ENCODE data around the gene ACTN4. TPM values are rescaled to one million over a fixed set of nuclear protein-coding genes. Genes with fewer than 3 reads are reported as not detected.
"Not testable (repeated sequence)": the region's sequence is repeated elsewhere in the genome, so short reads cannot be mapped to it uniquely, and the experiment has no call there.

ACTN4 gene
- total RNA-seq = 641 to 921 TPM (median 917 TPM) in 3 replicates
- long read RNA-seq, full-length matches to known transcripts = 7 of 67 reads
- long read RNA-seq, partial matches to known transcripts = 38 of 67 reads
- long read RNA-seq, other reads (novel, unspliced or antisense) = 22 of 67 reads

GRCh38 chr19:38647368-38647965, at the start of gene ACTN4:
Gene ACTN4 (plus strand): TSS chr19:38647649. CDS start chr19:38647746, 97 bp downstream.
- Mint-ChIP-seq H3K36me3 (ENCODE audit: low read depth) (peaks cover 14% of the 10 kb centered on the region), H3K27me3 (ENCODE audit: low read depth) (no peaks in the 10 kb centered on the region), H3K4me3 (ENCODE audit: unreplicated experiment) (peak within 1 kb of the TSS; percentile 100), H3K27ac (ENCODE audit: unreplicated experiment) (peak within 1 kb of the TSS; percentile 99), H3K4me1 (ENCODE audit: low read depth) (peaks cover 36% of the 10 kb centered on the region), H3K9me3 (ENCODE audit: low read depth) (no peaks in the 10 kb centered on the region)
- peak; percentile 98 for DNase-seq (ENCODE audit: low spot score)
- TF ChIP-seq CTCF (IDR thresholded peaks at IDR 0.05) = no peak

DNA sequence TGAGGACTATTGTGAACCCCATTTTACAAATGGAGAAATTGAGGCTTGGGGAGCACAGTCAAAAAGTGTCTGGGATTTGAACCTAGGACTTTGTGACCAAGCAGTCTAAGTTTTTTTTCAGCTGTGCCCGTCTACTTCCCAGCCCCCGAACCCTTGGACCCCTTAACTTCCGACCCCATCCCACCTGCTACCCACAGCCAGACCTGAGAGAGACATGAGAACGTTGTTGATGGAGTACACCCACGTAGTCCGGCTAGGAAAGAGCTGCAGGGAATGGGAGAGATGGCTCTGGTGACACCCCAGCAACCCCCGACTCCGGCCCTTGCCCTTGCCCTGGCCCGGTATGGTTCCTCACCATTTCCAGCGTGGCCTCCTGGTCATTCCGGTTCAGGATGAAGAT, 47.7 kb upstream of the ACTN4 start:
- peaks cover 4% of the 10 kb centered on the region for H3K4me1 Mint-ChIP-seq (ENCODE audit: low read depth)
- no peak for TF ChIP-seq CTCF (IDR thresholded peaks at IDR 0.05)
- H3K9me3 Mint-ChIP-seq (ENCODE audit: low read depth) = no peaks in the 10 kb centered on the region
- H3K27me3 Mint-ChIP-seq (ENCODE audit: low read depth) = peaks cover 9% of the 10 kb centered on the region
- H3K4me3 Mint-ChIP-seq (ENCODE audit: unreplicated experiment) = no peak overlapping the region
- H3K27ac Mint-ChIP-seq (ENCODE audit: unreplicated experiment) = no peak overlapping the region
- H3K36me3 Mint-ChIP-seq (ENCODE audit: low read depth) = no peaks in the 10 kb centered on the region
- DNase-seq (ENCODE audit: low spot score) = no peak

- not testable (repeated sequence) for H3K9me3 Mint-ChIP-seq (ENCODE audit: low read depth); H3K4me1 Mint-ChIP-seq (ENCODE audit: low read depth); DNase-seq (ENCODE audit: low spot score); H3K4me3 Mint-ChIP-seq (ENCODE audit: unreplicated experiment); H3K36me3 Mint-ChIP-seq (ENCODE audit: low read depth); H3K27me3 Mint-ChIP-seq (ENCODE audit: low read depth); H3K27ac Mint-ChIP-seq (ENCODE audit: unreplicated experiment)
These were observed 44.6 kb upstream of the ACTN4 start for GRCh38 chr19:38602856-38603255.

DNA sequence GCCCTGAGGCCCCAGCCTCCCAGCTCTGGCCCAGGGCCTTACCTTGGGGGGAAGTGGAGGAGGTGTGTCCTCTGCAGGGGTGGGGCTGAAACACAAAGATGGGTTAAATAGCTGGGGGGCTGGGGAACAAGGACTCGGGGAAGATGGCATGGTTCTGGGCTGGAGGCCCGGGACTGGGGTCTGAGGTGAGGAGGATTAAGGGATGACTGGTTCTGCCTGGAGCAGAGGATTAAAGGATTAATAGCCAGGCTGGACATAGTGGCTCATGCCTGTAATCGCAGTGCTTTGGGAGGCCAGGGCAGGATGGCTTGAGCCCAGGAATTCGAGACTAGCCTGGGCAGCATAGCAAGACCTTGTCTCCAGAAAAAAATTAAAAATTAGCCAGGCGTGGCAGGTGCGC, 41.3 kb upstream of the ACTN4 start:
- H3K9me3 Mint-ChIP-seq (ENCODE audit: low read depth) = no peaks in the 10 kb centered on the region
- H3K27me3 Mint-ChIP-seq (ENCODE audit: low read depth) = no peaks in the 10 kb centered on the region
- no peak for TF ChIP-seq CTCF (IDR thresholded peaks at IDR 0.05)
- no peak overlapping the region for H3K27ac Mint-ChIP-seq (ENCODE audit: unreplicated experiment)
- no peaks in the 10 kb centered on the region for H3K4me1 Mint-ChIP-seq (ENCODE audit: low read depth)
- no peak for DNase-seq (ENCODE audit: low spot score)
- no peak overlapping the region for H3K4me3 Mint-ChIP-seq (ENCODE audit: unreplicated experiment)
- no peaks in the 10 kb centered on the region for H3K36me3 Mint-ChIP-seq (ENCODE audit: low read depth)

GRCh38 chr19:38614289-38614688, 33.2 kb upstream of the ACTN4 start:
- H3K27ac Mint-ChIP-seq (ENCODE audit: unreplicated experiment) = no peak overlapping the region
- no peak for DNase-seq (ENCODE audit: low spot score)
- H3K27me3 Mint-ChIP-seq (ENCODE audit: low read depth) = no peaks in the 10 kb centered on the region
- H3K36me3 Mint-ChIP-seq (ENCODE audit: low read depth) = no peaks in the 10 kb centered on the region
- no peak for TF ChIP-seq CTCF (IDR thresholded peaks at IDR 0.05)
- no peaks in the 10 kb centered on the region for H3K9me3 Mint-ChIP-seq (ENCODE audit: low read depth)
- no peak overlapping the region for H3K4me3 Mint-ChIP-seq (ENCODE audit: unreplicated experiment)
- H3K4me1 Mint-ChIP-seq (ENCODE audit: low read depth) = peaks cover 12% of the 10 kb centered on the region

GRCh38 chr19:38615007-38615581, 32.4 kb upstream of the ACTN4 start:
- Mint-ChIP-seq H3K4me3 (ENCODE audit: unreplicated experiment) (no peak overlapping the region), H3K27me3 (ENCODE audit: low read depth) (no peaks in the 10 kb centered on the region), H3K36me3 (ENCODE audit: low read depth) (no peaks in the 10 kb centered on the region), H3K4me1 (ENCODE audit: low read depth) (peaks cover 19% of the 10 kb centered on the region), H3K9me3 (ENCODE audit: low read depth) (no peaks in the 10 kb centered on the region), H3K27ac (ENCODE audit: unreplicated experiment) (no peak overlapping the region)
- TF ChIP-seq CTCF (IDR thresholded peaks at IDR 0.05) = no peak
- no peak for DNase-seq (ENCODE audit: low spot score)
